ENCODE measurements around the gene VTI1A. TPM values are rescaled to one million over a fixed set of nuclear protein-coding genes. Genes with fewer than 3 reads are reported as not detected.

The VTI1A gene
- total RNA-seq, 1 donor from 2014 or later, result 39.4 TPM

GRCh38 chr10:112546474-112546873 lies 99.5 kb downstream of the VTI1A start:
- TF ChIP-seq CTCF (IDR thresholded peaks at IDR 0.05; ENCODE audit: unreplicated experiment), result no peak
- H3K27me3 Mint-ChIP-seq, result no peaks in the 10 kb centered on the region
- H3K9me3 Mint-ChIP-seq (ENCODE audit: low read depth), result peaks cover 12% of the 10 kb centered on the region
- H3K27ac Mint-ChIP-seq, result no peak overlapping the region
- H3K4me1 Mint-ChIP-seq (ENCODE audit: low read depth), result no peaks in the 10 kb centered on the region
- no peak for DNase-seq (ENCODE audit: low spot score, unreplicated experiment)
- H3K4me3 Mint-ChIP-seq (ENCODE audit: low read depth), result no peak overlapping the region
- peaks cover 16% of the 10 kb centered on the region for H3K36me3 Mint-ChIP-seq (ENCODE audit: insufficient read depth)

GRCh38 chr10:112548535-112549276 lies 101.7 kb downstream of the VTI1A start:
- no peaks in the 10 kb centered on the region for H3K27me3 Mint-ChIP-seq
- no peaks in the 10 kb centered on the region for H3K4me1 Mint-ChIP-seq (ENCODE audit: low read depth)
- H3K36me3 Mint-ChIP-seq (ENCODE audit: insufficient read depth), result peaks cover 7% of the 10 kb centered on the region
- H3K4me3 Mint-ChIP-seq (ENCODE audit: low read depth), result no peak overlapping the region
- DNase-seq (ENCODE audit: low spot score, unreplicated experiment), result no peak
- no peak for TF ChIP-seq CTCF (IDR thresholded peaks at IDR 0.05; ENCODE audit: unreplicated experiment)
- peaks cover 9% of the 10 kb centered on the region for H3K9me3 Mint-ChIP-seq (ENCODE audit: low read depth)
- H3K27ac Mint-ChIP-seq, result no peak overlapping the region

GRCh38 chr10:112552593-112553110 lies 105.6 kb downstream of the VTI1A start:
- TF ChIP-seq CTCF (IDR thresholded peaks at IDR 0.05; ENCODE audit: unreplicated experiment), result no peak
- no peak for DNase-seq (ENCODE audit: low spot score, unreplicated experiment)
- H3K4me3 Mint-ChIP-seq (ENCODE audit: low read depth), result no peak overlapping the region
- H3K9me3 Mint-ChIP-seq (ENCODE audit: low read depth), result no peaks in the 10 kb centered on the region
- no peaks in the 10 kb centered on the region for H3K36me3 Mint-ChIP-seq (ENCODE audit: insufficient read depth)
- peaks cover 9% of the 10 kb centered on the region for H3K4me1 Mint-ChIP-seq (ENCODE audit: low read depth)
- no peaks in the 10 kb centered on the region for H3K27me3 Mint-ChIP-seq
- H3K27ac Mint-ChIP-seq, result no peak overlapping the region

GRCh38 chr10:112553315-112553714 lies 106.3 kb downstream of the VTI1A start:
- H3K4me1 Mint-ChIP-seq (ENCODE audit: low read depth), result peaks cover 14% of the 10 kb centered on the region
- no peak for TF ChIP-seq CTCF (IDR thresholded peaks at IDR 0.05; ENCODE audit: unreplicated experiment)
- no peak overlapping the region for H3K4me3 Mint-ChIP-seq (ENCODE audit: low read depth)

GRCh38 chr10:112554263-112554662 lies 107.2 kb downstream of the VTI1A start:
- no peak for TF ChIP-seq CTCF (IDR thresholded peaks at IDR 0.05; ENCODE audit: unreplicated experiment)
- H3K36me3 Mint-ChIP-seq (ENCODE audit: insufficient read depth), result no peaks in the 10 kb centered on the region
- H3K9me3 Mint-ChIP-seq (ENCODE audit: low read depth), result no peaks in the 10 kb centered on the region
- no peak overlapping the region for H3K4me3 Mint-ChIP-seq (ENCODE audit: low read depth)
- DNase-seq (ENCODE audit: low spot score, unreplicated experiment), result no peak
- no peak overlapping the region for H3K27ac Mint-ChIP-seq
- H3K4me1 Mint-ChIP-seq (ENCODE audit: low read depth), result peaks cover 18% of the 10 kb centered on the region
- no peaks in the 10 kb centered on the region for H3K27me3 Mint-ChIP-seq

More at GRCh38 chr10:112553315-112553714, 106.3 kb downstream of the VTI1A start:
- Mint-ChIP-seq H3K9me3 (ENCODE audit: low read depth) (no peaks in the 10 kb centered on the region), H3K27ac (no peak overlapping the region), H3K27me3 (no peaks in the 10 kb centered on the region), H3K36me3 (ENCODE audit: insufficient read depth) (no peaks in the 10 kb centered on the region)
- DNase-seq (ENCODE audit: low spot score, unreplicated experiment), result no peak
